ENCODE measurements around the gene CAV2.

GRCh38 chr7:116465125-116465524 is 34.4 kb upstream of the CAV2 start:
- TF ChIP-seq POLR2AphosphoS5 (IDR thresholded peaks at IDR 0.05) (no peak), CTCF (IDR thresholded peaks at IDR 0.05) (no peak)

Measured in esophagus muscularis mucosa (tissue), 3 donors.